PC-3 (cell line): Measurements from ENCODE around the gene ANXA6.

Experiments
- EZH2 ChIP-seq: fragments of 300-600 bp; sonication (generic); IDR thresholded peaks from one replicate; pipeline ENCODE4 v1.6.1; 2017; ENCODE audit warnings: antibody characterized with exemption, mild to moderate bottlenecking, low read length; ENCODE audit not compliant: unreplicated experiment
- EZH2phosphoT487 ChIP-seq: fragments of 300-600 bp; sonication (generic); IDR thresholded peaks from 2 replicates; pipeline ENCODE4 v1.6.1; 2018; ENCODE audit warnings: mild to moderate bottlenecking, antibody characterized with exemption, low read length, borderline replicate concordance
- TF ChIP-seq, protein P1 (sequence below): fragments of 300-600 bp; sonication (generic); conservative IDR thresholded peaks from 2 replicates; pipeline ENCODE4 v1.5.1; 2017; ENCODE audit warnings: antibody characterized with exemption, low read depth, mild to moderate bottlenecking, low read length

DNA sequence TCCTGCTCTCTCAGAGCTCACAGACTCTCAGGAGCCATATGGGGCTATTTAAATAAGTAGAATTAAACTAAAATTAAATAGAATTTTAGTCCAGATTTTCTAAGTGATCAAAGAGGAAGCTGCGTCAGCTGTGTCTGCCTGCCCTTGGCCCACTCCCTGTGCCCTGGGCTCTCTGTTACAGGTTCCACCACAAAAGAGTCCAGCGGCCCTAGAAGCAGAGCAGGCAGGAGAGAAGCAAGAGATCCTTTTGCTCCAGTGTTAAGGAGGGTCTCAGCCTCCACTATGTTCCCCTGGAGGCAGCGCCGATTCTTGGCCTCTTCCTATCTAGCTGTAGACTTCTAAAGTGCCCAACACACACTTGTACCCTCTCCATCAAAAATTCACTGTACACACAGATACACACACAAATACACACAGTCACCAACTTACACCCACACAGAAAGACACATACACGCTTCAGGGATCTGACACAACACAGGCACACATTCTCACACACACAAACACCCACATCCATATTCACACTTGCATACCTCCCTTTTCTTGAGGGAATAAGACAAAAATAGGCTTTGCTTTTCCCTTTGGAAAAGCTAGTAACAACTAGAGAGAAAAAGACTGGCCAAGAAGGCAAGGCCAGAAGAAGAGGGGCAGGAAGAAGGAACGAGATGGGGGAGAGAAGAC, 71.2 kb downstream of the ANXA6 start:
- TF ChIP-seq, protein P1, sequence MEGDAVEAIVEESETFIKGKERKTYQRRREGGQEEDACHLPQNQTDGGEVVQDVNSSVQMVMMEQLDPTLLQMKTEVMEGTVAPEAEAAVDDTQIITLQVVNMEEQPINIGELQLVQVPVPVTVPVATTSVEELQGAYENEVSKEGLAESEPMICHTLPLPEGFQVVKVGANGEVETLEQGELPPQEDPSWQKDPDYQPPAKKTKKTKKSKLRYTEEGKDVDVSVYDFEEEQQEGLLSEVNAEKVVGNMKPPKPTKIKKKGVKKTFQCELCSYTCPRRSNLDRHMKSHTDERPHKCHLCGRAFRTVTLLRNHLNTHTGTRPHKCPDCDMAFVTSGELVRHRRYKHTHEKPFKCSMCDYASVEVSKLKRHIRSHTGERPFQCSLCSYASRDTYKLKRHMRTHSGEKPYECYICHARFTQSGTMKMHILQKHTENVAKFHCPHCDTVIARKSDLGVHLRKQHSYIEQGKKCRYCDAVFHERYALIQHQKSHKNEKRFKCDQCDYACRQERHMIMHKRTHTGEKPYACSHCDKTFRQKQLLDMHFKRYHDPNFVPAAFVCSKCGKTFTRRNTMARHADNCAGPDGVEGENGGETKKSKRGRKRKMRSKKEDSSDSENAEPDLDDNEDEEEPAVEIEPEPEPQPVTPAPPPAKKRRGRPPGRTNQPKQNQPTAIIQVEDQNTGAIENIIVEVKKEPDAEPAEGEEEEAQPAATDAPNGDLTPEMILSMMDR: no peak
- TF ChIP-seq EZH2 (no peak), EZH2phosphoT487 (no peak)
